Measurements from ENCODE around the gene LTBP4.
"Not testable (repeated sequence)": the region's sequence is repeated elsewhere in the genome, so short reads cannot be mapped to it uniquely, and the experiment has no call there.

LTBP4 gene

DNA sequence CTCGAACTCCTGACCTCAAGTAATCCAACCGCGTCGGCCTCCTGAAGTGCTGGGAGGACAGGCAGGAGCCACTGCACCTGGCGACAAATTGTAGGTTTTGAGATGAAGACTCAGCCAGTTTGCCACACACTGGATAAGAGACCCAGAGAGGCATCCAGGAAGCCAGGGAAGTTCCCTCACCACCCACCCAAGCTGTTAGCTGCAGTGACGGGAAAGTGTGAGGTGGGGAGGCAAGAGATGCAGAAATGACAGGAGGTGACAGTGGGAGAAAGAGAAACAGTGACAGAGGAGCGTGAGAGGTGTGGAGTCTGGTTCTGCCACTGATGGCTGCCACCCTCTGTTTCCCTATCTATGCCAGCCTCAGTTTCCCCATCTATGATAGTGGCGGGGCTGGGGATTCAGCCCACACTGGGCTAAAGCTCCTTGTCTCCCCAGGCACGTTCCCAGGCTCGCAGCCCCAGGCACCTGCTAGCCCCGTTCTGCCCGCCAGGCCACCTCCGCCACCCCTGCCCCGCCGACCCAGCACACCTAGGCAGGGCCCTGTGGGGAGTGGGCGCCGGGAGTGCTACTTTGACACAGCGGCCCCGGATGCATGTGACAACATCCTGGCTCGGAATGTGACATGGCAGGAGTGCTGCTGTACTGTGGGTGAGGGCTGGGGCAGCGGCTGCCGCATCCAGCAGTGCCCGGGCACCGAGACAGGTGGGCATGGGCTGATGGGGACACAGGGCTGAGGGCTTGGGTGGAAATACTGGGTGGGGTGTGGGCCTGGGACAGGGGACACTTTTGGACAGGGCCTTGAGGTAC, 21.0 kb downstream of the LTBP4 start:
- Histone ChIP-seq H3K4me1 (ENCODE audit: control insufficient read depth, insufficient read depth, low read length) (no peaks in the 10 kb centered on the region), H3K27ac (ENCODE audit: low read depth, low read length) (no peak overlapping the region), H3K27me3 (ENCODE audit: control insufficient read depth, insufficient read depth, low read length) (no peaks in the 10 kb centered on the region), H3K4me3 (ENCODE audit: low read length) (no peak overlapping the region), H3K9ac (ENCODE audit: low read length) (no peak overlapping the region), H3K36me3 (ENCODE audit: control insufficient read depth, insufficient read depth, low read length) (peaks cover 22% of the 10 kb centered on the region)

DNA sequence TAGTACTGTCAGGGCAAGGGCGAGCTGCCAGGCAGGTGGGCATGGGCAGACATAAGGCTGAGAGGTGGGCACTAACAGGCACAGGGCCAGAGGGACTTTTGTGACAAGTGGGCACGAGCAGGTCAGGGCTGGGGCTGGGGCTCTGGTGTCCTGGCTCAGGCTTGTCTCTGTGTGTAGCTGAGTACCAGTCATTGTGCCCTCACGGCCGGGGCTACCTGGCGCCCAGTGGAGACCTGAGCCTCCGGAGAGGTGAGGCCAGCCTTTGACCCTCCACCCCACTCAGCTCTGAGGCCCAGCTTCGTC, 21.6 kb downstream of the LTBP4 start:
- Histone ChIP-seq H3K4me1 (ENCODE audit: control insufficient read depth, insufficient read depth, low read length) (no peaks in the 10 kb centered on the region), H3K27ac (ENCODE audit: low read depth, low read length) (no peak overlapping the region), H3K4me3 (ENCODE audit: low read length) (no peak overlapping the region), H3K27me3 (ENCODE audit: control insufficient read depth, insufficient read depth, low read length) (no peaks in the 10 kb centered on the region), H3K36me3 (ENCODE audit: control insufficient read depth, insufficient read depth, low read length) (peaks cover 22% of the 10 kb centered on the region), H3K9ac (ENCODE audit: low read length) (no peak overlapping the region)

- H3K27me3 ChIP-seq (ENCODE audit: control insufficient read depth, insufficient read depth, low read length), result no peaks in the 10 kb centered on the region
- H3K27ac ChIP-seq (ENCODE audit: low read depth, low read length), result no peak overlapping the region
- H3K4me1 ChIP-seq (ENCODE audit: control insufficient read depth, insufficient read depth, low read length), result no peaks in the 10 kb centered on the region
- H3K4me3 ChIP-seq (ENCODE audit: low read length), result no peak overlapping the region
- peaks cover 22% of the 10 kb centered on the region for H3K36me3 ChIP-seq (ENCODE audit: control insufficient read depth, insufficient read depth, low read length)
- no peak overlapping the region for H3K9ac ChIP-seq (ENCODE audit: low read length)
These were observed 22.5 kb downstream of the LTBP4 start for GRCh38 chr19:40623403-40624251.

GRCh38 chr19:40624369-40625153, 23.4 kb downstream of the LTBP4 start:
- H3K27me3 ChIP-seq (ENCODE audit: control insufficient read depth, insufficient read depth, low read length); H3K4me3 ChIP-seq (ENCODE audit: low read length); H3K27ac ChIP-seq (ENCODE audit: low read depth, low read length); H3K4me1 ChIP-seq (ENCODE audit: control insufficient read depth, insufficient read depth, low read length); H3K9ac ChIP-seq (ENCODE audit: low read length): not testable (repeated sequence)
- H3K36me3 ChIP-seq (ENCODE audit: control insufficient read depth, insufficient read depth, low read length), result peaks cover 16% of the 10 kb centered on the region

GRCh38 chr19:40625406-40626120, 24.4 kb downstream of the LTBP4 start:
- H3K4me1 ChIP-seq (ENCODE audit: control insufficient read depth, insufficient read depth, low read length), result no peaks in the 10 kb centered on the region
- no peak overlapping the region for H3K4me3 ChIP-seq (ENCODE audit: low read length)
- peaks cover 13% of the 10 kb centered on the region for H3K36me3 ChIP-seq (ENCODE audit: control insufficient read depth, insufficient read depth, low read length)
- H3K9ac ChIP-seq (ENCODE audit: low read length), result no peak overlapping the region
- no peaks in the 10 kb centered on the region for H3K27me3 ChIP-seq (ENCODE audit: control insufficient read depth, insufficient read depth, low read length)
- H3K27ac ChIP-seq (ENCODE audit: low read depth, low read length), result no peak overlapping the region

DNA sequence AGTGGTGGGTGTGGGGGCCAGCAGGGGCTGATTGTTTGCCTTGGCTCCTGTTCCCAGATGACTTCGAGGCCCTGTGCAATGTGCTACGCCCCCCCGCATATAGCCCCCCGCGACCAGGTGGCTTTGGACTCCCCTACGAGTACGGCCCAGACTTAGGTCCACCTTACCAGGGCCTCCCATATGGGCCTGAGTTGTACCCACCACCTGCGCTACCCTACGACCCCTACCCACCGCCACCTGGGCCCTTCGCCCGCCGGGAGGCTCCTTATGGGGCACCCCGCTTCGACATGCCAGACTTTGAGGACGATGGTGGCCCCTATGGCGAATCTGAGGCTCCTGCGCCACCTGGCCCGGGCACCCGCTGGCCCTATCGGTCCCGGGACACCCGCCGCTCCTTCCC, 25.7 kb downstream of the LTBP4 start:
- no peak overlapping the region for H3K9ac ChIP-seq (ENCODE audit: low read length)
- no peaks in the 10 kb centered on the region for H3K27me3 ChIP-seq (ENCODE audit: control insufficient read depth, insufficient read depth, low read length)
- H3K27ac ChIP-seq (ENCODE audit: low read depth, low read length), result no peak overlapping the region
- no peak overlapping the region for H3K4me3 ChIP-seq (ENCODE audit: low read length)
- H3K4me1 ChIP-seq (ENCODE audit: control insufficient read depth, insufficient read depth, low read length), result no peaks in the 10 kb centered on the region
- H3K36me3 ChIP-seq (ENCODE audit: control insufficient read depth, insufficient read depth, low read length), result peaks cover 9% of the 10 kb centered on the region

DNA sequence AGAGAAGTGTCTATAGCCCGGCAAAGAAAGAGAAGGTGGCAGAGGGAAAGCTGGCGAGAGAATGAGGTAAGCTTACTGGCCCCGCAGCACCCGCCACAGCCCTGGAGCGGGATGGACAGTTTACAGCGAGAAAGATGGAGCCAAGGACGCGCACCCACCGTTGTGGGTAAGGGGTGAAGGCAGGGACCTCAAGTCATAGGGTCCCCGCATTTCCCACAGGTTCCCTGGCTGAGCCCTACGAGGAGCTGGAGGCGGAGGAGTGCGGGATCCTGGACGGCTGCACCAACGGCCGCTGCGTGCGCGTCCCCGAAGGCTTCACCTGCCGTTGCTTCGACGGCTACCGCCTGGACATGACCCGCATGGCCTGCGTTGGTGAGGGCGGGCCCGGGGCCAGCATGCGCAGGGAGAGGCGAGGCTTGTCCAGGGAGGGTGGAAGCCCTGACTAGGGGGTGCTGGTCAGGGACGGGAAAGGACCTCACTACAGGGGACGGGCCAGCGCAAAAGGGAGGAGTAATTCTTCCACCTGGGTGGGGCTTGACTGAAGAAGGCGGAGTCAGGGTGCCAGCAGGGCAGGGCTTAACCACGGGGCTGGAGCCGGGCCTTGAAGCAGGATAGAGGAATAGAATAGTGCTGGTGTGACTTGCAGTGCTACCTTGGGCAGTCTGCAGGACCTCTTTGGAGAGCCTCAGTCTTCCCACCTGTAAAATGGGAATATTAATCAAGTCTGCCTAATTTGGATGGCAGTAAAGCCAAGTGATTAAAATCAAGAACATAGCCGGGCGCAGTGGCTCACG, 26.5 kb downstream of the LTBP4 start:
- no peak overlapping the region for H3K27ac ChIP-seq (ENCODE audit: low read depth, low read length)
- no peak overlapping the region for H3K4me3 ChIP-seq (ENCODE audit: low read length)
- peaks cover 6% of the 10 kb centered on the region for H3K36me3 ChIP-seq (ENCODE audit: control insufficient read depth, insufficient read depth, low read length)
- H3K9ac ChIP-seq (ENCODE audit: low read length), result no peak overlapping the region
- H3K27me3 ChIP-seq (ENCODE audit: control insufficient read depth, insufficient read depth, low read length), result no peaks in the 10 kb centered on the region
- no peaks in the 10 kb centered on the region for H3K4me1 ChIP-seq (ENCODE audit: control insufficient read depth, insufficient read depth, low read length)

DNA sequence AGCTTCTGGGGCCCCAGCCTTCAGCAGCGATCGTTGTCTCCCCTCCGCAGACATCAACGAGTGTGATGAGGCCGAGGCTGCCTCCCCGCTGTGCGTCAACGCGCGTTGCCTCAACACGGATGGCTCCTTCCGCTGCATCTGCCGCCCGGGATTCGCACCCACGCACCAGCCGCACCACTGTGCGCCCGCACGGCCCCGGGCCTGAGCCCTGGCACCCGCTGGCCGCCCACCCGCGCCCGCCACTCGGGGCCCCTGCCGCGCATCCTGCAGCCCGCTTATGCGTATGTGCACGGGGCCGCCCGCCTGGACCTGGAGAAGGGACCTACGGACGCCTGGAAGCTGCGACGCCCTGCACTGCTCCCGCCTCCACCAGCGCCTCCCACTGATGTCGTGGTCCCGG, 28.2 kb downstream of the LTBP4 start:
- Histone ChIP-seq H3K9ac (ENCODE audit: low read length) (no peak overlapping the region), H3K27me3 (ENCODE audit: control insufficient read depth, insufficient read depth, low read length) (no peaks in the 10 kb centered on the region), H3K36me3 (ENCODE audit: control insufficient read depth, insufficient read depth, low read length) (peaks cover 4% of the 10 kb centered on the region), H3K27ac (ENCODE audit: low read depth, low read length) (no peak overlapping the region), H3K4me3 (ENCODE audit: low read length) (no peak overlapping the region), H3K4me1 (ENCODE audit: control insufficient read depth, insufficient read depth, low read length) (peaks cover 3% of the 10 kb centered on the region)

DNA sequence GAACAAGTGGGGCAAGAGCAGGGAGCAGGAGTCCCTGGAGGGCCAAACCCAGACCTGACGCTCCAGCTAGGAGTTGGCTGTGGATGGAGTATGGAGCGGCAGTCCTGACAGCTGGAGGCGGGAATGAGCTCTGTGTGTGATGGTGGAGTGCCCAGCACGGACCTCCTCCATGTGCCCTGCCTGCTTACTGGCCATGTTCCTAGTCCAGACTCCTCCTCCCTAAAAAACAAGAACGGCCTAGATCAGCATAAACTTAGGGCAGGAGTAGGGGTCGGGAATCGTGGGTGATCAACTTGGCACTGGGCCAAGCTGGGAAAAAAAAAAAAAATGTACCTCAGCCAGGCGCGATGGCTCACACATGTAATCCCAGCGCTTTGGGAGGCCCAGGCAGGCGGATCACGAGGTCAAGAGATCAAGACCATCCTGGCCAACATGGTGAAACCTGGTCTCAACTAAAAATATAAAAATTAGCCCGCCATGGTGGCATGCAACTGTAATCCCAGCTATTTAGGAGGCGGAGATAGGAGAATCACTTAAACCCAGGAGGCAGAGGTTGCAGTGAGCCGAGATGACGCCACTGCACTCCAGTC, 29.5 kb downstream of the LTBP4 start:
- Histone ChIP-seq H3K27me3 (ENCODE audit: control insufficient read depth, insufficient read depth, low read length) (no peaks in the 10 kb centered on the region), H3K36me3 (ENCODE audit: control insufficient read depth, insufficient read depth, low read length) (peaks cover 3% of the 10 kb centered on the region), H3K4me1 (ENCODE audit: control insufficient read depth, insufficient read depth, low read length) (peaks cover 3% of the 10 kb centered on the region), H3K4me3 (ENCODE audit: low read length) (no peak overlapping the region), H3K27ac (ENCODE audit: low read depth, low read length) (no peak overlapping the region), H3K9ac (ENCODE audit: low read length) (no peak overlapping the region)

DNA sequence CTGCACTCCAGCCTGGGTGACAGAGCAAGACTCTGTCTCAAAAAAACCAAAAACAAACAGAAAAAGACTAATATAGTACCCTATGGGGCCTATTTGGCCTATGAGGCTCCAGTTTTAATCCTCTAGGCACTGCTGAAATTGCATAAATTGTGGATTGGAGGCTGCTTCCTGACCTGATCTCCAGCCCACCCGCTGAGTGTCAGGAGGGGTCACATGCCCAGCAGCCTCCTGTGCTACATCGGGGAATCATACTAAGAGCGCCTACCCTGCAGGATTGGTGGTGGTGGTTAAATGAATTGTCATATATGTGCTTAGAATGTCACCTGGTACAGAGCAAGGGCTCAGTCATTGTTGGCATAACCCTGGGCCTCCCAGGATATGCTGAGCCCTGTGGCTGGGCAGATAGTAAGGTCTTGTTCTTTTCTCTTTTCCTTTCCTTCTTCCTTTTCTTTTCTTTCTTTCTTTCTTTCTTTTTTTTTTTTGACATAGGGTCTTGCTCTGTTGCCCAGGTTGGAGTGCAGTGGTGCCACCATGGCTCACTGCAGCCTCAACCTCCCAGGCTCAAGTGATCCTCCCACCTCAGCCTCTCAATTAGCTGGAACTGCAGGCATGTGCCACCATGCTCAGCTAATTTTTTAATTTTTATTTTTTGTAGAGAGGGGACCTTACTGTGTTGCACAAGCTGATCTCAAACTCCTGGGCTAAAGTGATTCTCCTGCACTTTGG, 31.3 kb downstream of the LTBP4 start:
- Histone ChIP-seq H3K4me1 (ENCODE audit: control insufficient read depth, insufficient read depth, low read length) (peaks cover 3% of the 10 kb centered on the region), H3K9ac (ENCODE audit: low read length) (no peak overlapping the region), H3K27ac (ENCODE audit: low read depth, low read length) (no peak overlapping the region), H3K36me3 (ENCODE audit: control insufficient read depth, insufficient read depth, low read length) (no peaks in the 10 kb centered on the region), H3K4me3 (ENCODE audit: low read length) (no peak overlapping the region), H3K27me3 (ENCODE audit: control insufficient read depth, insufficient read depth, low read length) (no peaks in the 10 kb centered on the region)

- Histone ChIP-seq H3K27ac (ENCODE audit: low read depth, low read length) (no peak overlapping the region), H3K27me3 (ENCODE audit: control insufficient read depth, insufficient read depth, low read length) (no peaks in the 10 kb centered on the region), H3K9ac (ENCODE audit: low read length) (no peak overlapping the region), H3K4me1 (ENCODE audit: control insufficient read depth, insufficient read depth, low read length) (peaks cover 3% of the 10 kb centered on the region), H3K4me3 (ENCODE audit: low read length) (no peak overlapping the region), H3K36me3 (ENCODE audit: control insufficient read depth, insufficient read depth, low read length) (no peaks in the 10 kb centered on the region)
These were observed 32.0 kb downstream of the LTBP4 start for GRCh38 chr19:40633207-40633606.
